ENCODE results near the gene C16orf92.

GRCh38 chr16:29988346-29989075 lies 34.5 kb upstream of the C16orf92 start:
- no peak for TF ChIP-seq POLR2AphosphoS5 (IDR thresholded peaks at IDR 0.05)
- no peak for TF ChIP-seq CTCF (IDR thresholded peaks at IDR 0.05)
- no peak for TF ChIP-seq POLR2A (IDR thresholded peaks at IDR 0.05)
